VCaP (cell line): ENCODE results near the gene ATG4B.

Experiments used
- H3K27ac ChIP-seq: fragments of 450-650 bp; 2 replicates; pipeline ENCODE4 v1.5.1; 2017
- TF ChIP-seq, protein P1 (sequence below): fragments of 450-650 bp; conservative IDR thresholded peaks from 2 replicates; pipeline ENCODE4 v1.5.1; 2017; ENCODE audit warnings: mild to moderate bottlenecking, moderate library complexity

The ATG4B gene

DNA sequence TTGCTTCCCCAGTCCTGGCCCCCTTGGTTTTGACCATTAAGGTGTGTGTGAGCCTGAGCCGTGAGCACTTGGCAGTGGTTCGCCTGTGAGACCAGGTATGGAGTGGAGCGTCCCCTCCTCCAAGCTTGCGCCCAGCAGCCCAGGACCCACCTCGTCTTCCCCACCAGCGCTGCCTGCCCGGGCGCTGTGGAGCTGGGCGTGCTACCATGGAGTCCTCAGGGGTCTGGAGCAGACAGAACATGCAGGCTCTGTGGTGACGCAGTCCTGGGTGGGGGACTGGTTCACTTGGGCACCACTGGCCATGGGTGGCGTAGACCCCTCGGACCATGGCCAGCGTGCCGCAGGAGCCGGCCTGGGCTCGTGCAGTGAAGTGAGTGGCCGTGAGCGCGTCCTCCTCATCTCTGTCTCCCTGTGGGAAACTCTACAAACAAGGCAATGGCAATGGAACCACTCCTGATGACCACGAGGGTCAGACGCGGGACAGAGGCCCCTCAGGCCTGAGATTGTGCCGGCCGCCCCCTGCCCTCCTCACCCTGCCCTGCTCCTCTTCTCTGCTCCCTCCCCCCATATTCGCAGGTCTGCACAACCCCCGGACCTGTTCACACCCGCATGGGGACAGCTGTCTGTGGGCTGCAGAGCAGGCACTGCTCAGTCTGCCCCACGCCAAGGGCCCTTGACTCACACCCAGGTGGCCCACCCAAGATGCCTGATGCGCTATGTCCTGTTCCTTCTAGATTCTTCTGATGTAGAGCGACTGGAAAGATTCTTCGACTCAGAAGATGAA lies 34.2 kb downstream of the ATG4B start:
- TF ChIP-seq, protein P1, sequence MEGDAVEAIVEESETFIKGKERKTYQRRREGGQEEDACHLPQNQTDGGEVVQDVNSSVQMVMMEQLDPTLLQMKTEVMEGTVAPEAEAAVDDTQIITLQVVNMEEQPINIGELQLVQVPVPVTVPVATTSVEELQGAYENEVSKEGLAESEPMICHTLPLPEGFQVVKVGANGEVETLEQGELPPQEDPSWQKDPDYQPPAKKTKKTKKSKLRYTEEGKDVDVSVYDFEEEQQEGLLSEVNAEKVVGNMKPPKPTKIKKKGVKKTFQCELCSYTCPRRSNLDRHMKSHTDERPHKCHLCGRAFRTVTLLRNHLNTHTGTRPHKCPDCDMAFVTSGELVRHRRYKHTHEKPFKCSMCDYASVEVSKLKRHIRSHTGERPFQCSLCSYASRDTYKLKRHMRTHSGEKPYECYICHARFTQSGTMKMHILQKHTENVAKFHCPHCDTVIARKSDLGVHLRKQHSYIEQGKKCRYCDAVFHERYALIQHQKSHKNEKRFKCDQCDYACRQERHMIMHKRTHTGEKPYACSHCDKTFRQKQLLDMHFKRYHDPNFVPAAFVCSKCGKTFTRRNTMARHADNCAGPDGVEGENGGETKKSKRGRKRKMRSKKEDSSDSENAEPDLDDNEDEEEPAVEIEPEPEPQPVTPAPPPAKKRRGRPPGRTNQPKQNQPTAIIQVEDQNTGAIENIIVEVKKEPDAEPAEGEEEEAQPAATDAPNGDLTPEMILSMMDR, result no peak

DNA sequence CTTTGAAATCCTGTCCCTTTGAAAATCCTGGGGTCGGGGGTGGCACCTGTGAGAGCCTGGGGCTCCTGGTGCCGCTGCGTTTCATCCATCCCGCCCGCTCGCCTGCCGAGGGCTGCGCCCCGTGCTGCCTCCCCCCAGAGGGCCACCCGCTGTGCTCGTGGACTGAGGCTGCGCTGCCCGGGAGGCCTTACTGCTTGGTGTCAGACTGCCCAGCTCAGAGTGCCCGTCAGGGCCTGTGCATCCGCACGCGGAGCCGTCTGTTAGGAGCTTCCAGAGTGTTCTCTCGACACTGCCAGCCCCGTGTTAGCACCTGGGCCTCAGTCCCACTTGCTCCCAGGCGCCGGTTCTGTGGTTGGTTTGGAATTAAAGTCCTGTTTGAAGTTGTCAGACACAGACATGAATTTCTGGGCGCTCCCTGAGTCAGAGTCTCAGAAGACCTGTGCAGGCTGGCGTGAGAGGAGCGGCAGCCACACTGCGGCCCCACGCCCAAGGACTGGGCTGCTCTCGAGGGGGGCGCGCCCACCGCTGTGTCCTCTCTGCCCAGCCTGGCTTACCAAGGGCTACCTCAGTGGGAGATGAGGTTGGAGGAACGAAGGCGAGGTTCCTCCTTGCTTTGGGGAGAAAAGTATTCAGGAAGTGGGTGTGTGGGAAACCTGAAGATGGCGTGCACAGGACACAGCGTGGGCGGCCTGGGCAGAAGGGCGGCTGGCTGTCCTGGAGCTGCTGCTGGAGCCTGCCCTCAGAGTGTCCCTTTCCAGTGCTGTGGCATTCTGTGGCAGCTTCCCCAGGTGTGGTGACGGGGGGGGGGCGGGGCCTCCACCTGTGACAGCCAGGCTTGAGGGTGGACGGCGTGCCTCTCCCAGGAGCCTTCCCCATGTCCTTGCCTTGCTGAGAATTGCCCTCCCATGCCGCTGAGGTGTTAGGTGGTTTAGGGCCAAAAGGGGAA lies 35.0 kb downstream of the ATG4B start:
- H3K27ac ChIP-seq, result no peak overlapping the region
- TF ChIP-seq, protein P1, result no peak

More for the DNA sequence above, 34.2 kb downstream of the ATG4B start:
- H3K27ac ChIP-seq, result no peak overlapping the region

DNA sequence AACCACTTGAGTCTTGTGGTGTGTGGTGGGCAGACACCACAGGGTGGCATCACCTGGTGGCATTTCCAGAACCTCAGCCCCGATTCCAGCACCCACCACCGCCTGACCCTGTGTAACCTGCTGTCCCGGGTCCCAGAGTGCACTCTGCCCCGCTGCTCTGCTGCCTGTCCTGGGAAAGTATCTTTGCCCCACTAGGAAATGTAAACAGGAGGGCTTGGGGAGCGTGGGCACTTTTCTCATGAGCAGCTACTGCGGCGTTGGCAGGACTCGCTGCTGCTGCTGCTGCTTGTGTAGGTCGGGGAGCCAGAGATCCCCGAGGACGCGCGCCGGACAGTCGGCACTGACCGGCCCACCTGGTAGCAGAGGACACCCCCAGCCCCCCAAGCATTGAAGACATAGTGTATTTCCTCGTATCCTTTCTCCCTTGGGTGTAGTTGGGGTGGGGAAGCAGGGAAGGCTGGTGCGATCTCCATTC lies 35.7 kb downstream of the ATG4B start:
- TF ChIP-seq, protein P1, result no peak
- H3K27ac ChIP-seq, result no peak overlapping the region

DNA sequence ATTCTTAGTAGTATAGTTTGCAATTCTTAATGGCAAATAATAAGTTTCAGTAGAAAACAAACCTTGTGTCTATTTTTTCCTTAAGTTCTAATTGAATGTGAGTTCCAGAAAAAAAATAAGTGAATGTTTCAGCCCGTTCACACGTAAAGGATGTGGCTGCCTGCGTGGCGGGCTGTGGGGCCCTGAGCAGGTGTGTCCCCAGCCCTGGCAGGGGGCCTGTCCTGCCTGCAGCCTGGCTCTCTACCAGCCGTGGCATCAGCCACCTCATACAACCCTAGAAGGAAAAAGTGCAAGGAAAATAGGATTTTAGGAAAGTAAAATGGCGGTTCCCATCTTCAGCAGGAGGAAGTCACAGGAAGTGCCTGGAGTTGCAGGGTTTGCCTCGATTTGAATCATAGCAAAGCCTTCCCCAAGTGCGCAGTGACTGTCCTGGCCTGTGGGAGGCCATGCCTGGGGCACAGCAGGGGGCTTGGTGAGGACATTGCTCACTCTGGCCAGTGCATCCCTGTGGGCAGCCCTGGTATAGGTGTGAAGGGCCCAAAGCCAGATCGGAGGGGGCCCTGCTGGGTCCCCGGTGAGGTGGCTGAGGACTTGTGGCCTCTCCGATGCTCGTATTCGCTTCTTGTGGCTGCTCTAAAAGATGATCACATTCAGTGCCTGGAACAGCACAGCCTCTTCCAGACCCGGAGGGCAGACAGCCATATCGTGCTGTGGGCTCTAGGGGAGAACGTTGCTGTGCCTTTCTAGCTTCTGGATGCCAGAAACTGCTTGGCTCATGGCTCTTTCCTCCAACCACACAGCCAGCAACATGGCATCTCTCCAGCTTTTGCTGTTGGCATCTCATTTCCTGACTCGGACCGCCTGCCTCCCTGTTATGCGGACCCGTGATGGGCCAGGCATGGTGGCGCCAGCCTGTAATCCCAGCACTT lies 36.6 kb downstream of the ATG4B start:
- TF ChIP-seq, protein P1, result no peak
- no peak overlapping the region for H3K27ac ChIP-seq

DNA sequence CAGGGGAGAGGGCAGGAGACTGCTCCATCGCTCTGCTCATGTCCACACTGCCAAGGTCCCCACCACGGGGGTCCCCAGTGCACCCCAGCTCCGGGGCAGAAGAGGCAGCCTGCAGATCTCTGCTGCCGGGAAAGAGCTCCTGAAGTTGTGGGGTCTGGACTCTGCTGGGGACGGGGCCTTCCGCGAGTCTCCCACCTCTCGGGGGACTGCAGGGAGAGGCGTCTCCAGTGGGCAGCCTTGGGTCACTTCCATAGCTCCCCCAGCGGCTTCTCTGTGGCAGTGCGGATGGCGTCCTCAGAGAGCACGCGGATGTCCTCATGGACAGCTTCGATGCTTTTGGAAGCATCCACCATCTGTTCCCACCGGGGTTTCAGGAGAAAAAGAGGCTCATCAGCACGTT lies 38.4 kb downstream of the ATG4B start:
- no peak overlapping the region for H3K27ac ChIP-seq

DNA sequence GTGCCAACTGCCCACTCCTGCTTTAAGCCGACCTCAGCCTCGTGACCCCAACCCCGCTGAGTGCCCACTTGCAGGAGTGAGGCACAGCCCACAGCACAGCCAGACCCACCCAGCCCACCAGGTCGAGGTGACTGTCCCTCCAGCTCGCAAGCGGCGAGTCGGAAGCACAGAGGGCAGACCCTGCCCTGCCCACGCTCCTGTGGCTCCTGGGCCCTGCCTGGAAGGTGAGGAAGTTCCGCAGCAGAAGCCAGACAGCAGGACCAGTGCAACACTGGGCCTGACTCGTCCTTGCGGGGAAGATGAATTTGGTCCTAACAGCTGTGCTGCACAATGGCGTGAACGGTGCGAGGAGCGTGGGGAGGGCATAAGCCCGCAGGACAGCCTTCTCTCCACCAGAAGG lies 39.2 kb downstream of the ATG4B start:
- TF ChIP-seq, protein P1, result no peak
- no peak overlapping the region for H3K27ac ChIP-seq

More for the DNA sequence above, 38.4 kb downstream of the ATG4B start:
- TF ChIP-seq, protein P1, result no peak
